Lower lobe of right lung (tissue), 2 donors: Measurements from ENCODE around the gene DUSP7. TPM values are rescaled to one million over a fixed set of nuclear protein-coding genes. Genes with fewer than 3 reads are reported as not detected.

Experiments used
- ATAC-seq, 2 donors: fragments of 200-7000 bp; cut with Tn5 transposase; one replicate each; pipeline ENCODE4 v1.9.1; 2020 to 2022; ENCODE audit warnings: mild to moderate bottlenecking in 2 of 2, moderate library complexity in 2 of 2
- DNase-seq: peaks from one replicate; pipeline ENCODE4 v3.0.0-alpha.2; 2020
- H3K27ac ChIP-seq: fragments of 200-600 bp; one replicate; pipeline ENCODE4 v1.8.0; 2022
- H3K27me3 ChIP-seq: fragments of 200-600 bp; one replicate; pipeline ENCODE4 v1.8.0; 2022; ENCODE audit warnings: low read depth
- H3K36me3 ChIP-seq: fragments of 200-600 bp; one replicate; pipeline ENCODE4 v1.8.0; 2022; ENCODE audit warnings: mild to moderate bottlenecking
- H3K4me1 ChIP-seq: fragments of 200-600 bp; one replicate; pipeline ENCODE4 v1.8.0; 2022
- H3K4me3 ChIP-seq: fragments of 200-600 bp; one replicate; pipeline ENCODE4 v1.8.0; 2022; ENCODE audit warnings: mild to moderate bottlenecking
- H3K9me3 ChIP-seq: fragments of 200-600 bp; one replicate; pipeline ENCODE4 v1.8.0; 2022
- intact Hi-C: fragments of 100-400 bp; cut with DNase I; formaldehyde crosslinking; loops from one replicate; pipeline ENCODE4 v1.11.0; 2022
- total RNA-seq: library from RNA; stranded (reverse); fragmentation: NEBNext Ultra II Directional; extraction: Animal tissue kit (Norgen Biotek cat#: 25700); gene quantifications from one replicate; pipeline ENCODE4 v1.2.1, GENCODE V29; 2021
- TF ChIP-seq, protein P1 (sequence below): fragments of 200-600 bp; IDR thresholded peaks from one replicate; pipeline ENCODE4 v1.8.0; 2022; ENCODE audit warnings: antibody characterized with exemption, mild to moderate bottlenecking
- donor health status: DM: no; HTN: yes; CAD: no; lungs with severe emphysema.

Gene DUSP7
- total RNA-seq, 1 donor from 2014 or later: 28.8 TPM

DNA sequence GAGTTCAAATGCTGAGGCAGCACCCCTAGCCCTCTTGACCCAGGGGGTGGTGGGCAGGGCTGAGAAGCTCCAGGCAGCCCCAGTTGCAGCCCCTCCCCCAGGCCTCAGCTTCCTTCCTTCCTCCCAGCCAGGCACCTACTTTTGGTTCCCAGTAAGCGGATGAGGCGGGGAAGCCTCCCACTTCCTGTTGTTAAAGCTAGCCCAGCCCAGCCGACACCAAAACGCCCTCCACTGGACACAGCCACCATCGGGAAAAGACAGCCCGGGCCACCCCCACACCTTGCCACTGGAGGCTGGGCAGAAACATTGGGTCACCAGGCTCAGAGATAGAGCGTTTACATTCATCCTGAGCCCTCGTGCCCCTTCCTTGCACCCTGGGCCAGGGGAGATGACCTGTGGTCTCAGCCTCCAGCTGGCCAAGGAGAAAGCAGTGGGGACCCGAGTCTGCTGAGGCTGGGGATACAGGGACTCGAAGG, 3.5 kb downstream of the DUSP7 start:
- H3K9me3 ChIP-seq: no peaks in the 10 kb centered on the region
- peak; percentile 92 for DNase-seq
- intact Hi-C loops: no loop called here
- peaks cover 59% of the 10 kb centered on the region for H3K36me3 ChIP-seq
- H3K27me3 ChIP-seq: no peaks in the 10 kb centered on the region
- H3K4me3 ChIP-seq: peak overlapping the region; percentile 78
- TF ChIP-seq, protein P1, sequence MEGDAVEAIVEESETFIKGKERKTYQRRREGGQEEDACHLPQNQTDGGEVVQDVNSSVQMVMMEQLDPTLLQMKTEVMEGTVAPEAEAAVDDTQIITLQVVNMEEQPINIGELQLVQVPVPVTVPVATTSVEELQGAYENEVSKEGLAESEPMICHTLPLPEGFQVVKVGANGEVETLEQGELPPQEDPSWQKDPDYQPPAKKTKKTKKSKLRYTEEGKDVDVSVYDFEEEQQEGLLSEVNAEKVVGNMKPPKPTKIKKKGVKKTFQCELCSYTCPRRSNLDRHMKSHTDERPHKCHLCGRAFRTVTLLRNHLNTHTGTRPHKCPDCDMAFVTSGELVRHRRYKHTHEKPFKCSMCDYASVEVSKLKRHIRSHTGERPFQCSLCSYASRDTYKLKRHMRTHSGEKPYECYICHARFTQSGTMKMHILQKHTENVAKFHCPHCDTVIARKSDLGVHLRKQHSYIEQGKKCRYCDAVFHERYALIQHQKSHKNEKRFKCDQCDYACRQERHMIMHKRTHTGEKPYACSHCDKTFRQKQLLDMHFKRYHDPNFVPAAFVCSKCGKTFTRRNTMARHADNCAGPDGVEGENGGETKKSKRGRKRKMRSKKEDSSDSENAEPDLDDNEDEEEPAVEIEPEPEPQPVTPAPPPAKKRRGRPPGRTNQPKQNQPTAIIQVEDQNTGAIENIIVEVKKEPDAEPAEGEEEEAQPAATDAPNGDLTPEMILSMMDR: peak; percentile 58
- peak overlapping the region; percentile 83 for H3K27ac ChIP-seq
- ATAC-seq: peak; percentile 42 to 44
- H3K4me1 ChIP-seq: peaks cover 72% of the 10 kb centered on the region

DNA sequence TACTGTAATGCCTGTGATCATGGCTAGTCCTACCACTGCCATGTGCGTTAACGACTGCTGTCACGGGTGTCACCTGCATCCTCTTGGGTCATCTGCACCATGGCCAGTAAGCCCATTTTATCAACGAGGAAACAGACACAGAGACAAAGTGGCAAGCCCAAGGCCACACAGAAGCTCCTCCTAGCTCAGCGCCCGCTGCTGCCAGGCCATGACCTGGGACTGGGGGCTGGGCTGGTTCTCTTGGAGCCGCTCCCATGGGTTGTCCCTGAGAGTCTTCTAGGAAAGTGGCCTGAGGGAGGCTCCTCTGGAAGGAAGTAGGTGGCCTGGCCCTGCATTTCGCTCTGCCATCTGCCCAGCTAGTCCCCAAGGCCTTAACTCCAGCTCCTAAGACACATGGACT, 4.9 kb downstream of the DUSP7 start:
- H3K27ac ChIP-seq: peak overlapping the region; percentile 83
- H3K36me3 ChIP-seq: peaks cover 59% of the 10 kb centered on the region
- DNase-seq (no peak), ATAC-seq (no peak)
- no peaks in the 10 kb centered on the region for H3K9me3 ChIP-seq
- intact Hi-C loops: no loop called here
- no peaks in the 10 kb centered on the region for H3K27me3 ChIP-seq
- no peak overlapping the region for H3K4me3 ChIP-seq
- TF ChIP-seq, protein P1: no peak
- H3K4me1 ChIP-seq: peaks cover 83% of the 10 kb centered on the region

DNA sequence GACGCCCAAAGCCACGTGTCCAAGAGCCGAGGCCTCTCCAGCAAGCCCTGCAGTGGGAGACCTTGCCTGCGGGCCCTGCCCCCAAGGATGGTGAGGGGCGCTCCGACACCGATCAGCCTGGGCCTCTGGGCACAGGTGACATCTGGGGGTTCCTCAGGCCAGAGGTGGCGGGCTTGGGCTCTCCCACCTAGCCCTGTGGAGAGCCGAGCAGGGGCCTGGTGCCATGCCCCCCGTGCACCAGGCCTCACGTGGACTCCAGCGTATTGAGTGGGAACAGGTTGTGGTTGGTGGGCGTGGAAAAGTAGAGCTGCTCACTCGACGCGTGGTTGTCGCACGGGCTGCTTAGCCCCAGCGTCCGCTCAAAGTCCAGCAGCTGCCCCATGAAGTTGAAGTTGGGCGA, 5.8 kb downstream of the DUSP7 start:
- H3K4me1 ChIP-seq: peaks cover 89% of the 10 kb centered on the region
- ATAC-seq (no peak), DNase-seq (no peak)
- TF ChIP-seq, protein P1: no peak
- peaks cover 59% of the 10 kb centered on the region for H3K36me3 ChIP-seq
- peak overlapping the region; percentile 83 for H3K27ac ChIP-seq
- no peaks in the 10 kb centered on the region for H3K27me3 ChIP-seq
- no peaks in the 10 kb centered on the region for H3K9me3 ChIP-seq
- H3K4me3 ChIP-seq: no peak overlapping the region
- intact Hi-C loops: no loop called here

DNA sequence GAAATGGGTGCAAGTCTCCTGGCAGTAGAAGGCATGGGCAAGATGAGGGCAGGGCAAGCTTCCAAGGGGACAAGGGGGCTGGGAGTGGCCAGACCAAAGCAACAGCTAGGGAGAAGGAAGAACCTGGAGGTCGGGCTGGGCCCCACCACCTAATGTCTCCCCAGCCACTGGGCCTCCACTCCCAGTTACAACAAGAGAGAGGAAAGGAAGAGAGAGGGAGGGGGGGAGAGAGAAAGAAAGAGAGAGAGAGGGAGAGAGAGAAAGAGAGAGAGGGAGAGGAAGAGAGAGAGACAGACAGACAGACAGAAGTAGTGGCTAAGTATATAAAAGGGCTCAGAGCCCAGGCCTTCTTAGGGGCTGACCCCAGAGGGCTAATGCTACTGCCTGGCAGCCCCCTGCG, 6.9 kb downstream of the DUSP7 start:
- intact Hi-C loops: no loop called here
- Histone ChIP-seq H3K4me1 (peaks cover 84% of the 10 kb centered on the region), H3K27me3 (no peaks in the 10 kb centered on the region), H3K27ac (peak overlapping the region; percentile 18), H3K9me3 (no peaks in the 10 kb centered on the region), H3K36me3 (peaks cover 59% of the 10 kb centered on the region), H3K4me3 (no peak overlapping the region)
- DNase-seq (no peak), ATAC-seq (no peak)
- TF ChIP-seq, protein P1: no peak

DNA sequence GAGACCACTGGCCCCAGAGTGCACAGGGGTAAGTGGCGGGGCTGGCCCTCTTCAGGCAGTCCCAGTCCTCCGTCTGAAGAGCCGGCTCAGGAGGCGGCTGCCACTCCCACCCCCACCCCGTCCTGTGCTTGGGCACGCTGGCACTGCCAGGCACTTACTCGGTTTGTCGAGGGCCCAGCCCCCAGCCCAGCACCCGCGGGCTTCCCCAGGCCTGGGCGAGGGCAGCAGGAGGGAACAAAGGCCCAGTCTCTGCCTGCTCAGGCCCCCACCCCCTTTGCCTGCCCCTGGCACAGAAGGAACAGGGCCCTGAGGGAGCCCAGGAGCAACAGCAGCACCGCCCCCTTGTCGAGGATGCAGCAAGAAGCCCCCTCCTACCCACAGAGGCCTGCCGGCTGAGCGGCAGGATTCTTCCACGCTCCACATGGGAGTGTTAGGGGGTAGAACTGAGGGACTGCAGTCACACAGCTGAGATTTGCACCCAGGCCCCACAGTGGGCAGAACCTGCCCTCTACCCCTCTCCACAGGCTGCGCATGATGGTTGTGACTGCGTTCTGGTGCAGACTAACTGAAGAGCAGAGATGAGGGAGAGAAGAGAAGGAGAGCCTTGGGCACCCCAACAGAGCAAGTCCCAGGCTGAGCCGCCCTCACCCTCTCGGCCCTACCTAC, 8.9 kb downstream of the DUSP7 start:
- peaks cover 69% of the 10 kb centered on the region for H3K4me1 ChIP-seq
- peaks cover 44% of the 10 kb centered on the region for H3K36me3 ChIP-seq
- ATAC-seq (peak; percentile 65 to 82), DNase-seq (peak; percentile 61)
- no peaks in the 10 kb centered on the region for H3K9me3 ChIP-seq
- H3K27me3 ChIP-seq: no peaks in the 10 kb centered on the region
- H3K27ac ChIP-seq: peak overlapping the region; percentile 79
- no peak overlapping the region for H3K4me3 ChIP-seq
- intact Hi-C loops: no loop called here
- TF ChIP-seq, protein P1: no peak
